Retinal pigment epithelial cell (primary cell): ENCODE results near the gene SLC4A5.

Experiments used
- DNase-seq: peaks from one replicate; pipeline ENCODE4 v3.0.0-alpha.2; 2010; ENCODE audit warnings: low read depth
- H3K4me3 ChIP-seq: 2 replicates; pipeline ENCODE4 v1.5.1; 2011; ENCODE audit warnings: mild to moderate bottlenecking, low read length, control low read depth, moderate library complexity
- CTCF ChIP-seq: conservative IDR thresholded peaks from 2 replicates; pipeline ENCODE4 v1.5.1; 2011; ENCODE audit warnings: low read depth, low read length, control low read depth, inconsistent platforms

SLC4A5 gene

DNA sequence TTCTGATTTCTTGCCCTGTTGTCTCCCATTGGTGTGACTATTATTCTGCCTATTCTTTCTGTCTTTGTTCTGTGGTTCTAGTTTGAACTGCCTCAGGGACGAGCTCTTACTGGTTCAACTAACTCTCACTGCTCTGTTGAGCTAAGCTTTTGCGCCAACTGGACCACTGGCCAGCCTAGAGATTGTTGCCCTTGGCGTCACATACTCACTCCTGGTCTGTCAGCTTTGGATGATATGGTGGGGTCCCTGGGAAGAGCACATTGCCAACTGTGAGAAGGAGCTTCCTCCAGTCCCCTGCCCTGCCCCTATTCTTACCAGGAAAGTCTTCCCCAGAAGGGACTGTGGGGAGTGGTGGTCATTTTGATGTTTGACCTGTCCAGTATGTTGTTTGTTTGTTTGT is 138.8 kb downstream of the SLC4A5 start:
- DNase-seq, result no peak
- TF ChIP-seq CTCF, result no peak

DNA sequence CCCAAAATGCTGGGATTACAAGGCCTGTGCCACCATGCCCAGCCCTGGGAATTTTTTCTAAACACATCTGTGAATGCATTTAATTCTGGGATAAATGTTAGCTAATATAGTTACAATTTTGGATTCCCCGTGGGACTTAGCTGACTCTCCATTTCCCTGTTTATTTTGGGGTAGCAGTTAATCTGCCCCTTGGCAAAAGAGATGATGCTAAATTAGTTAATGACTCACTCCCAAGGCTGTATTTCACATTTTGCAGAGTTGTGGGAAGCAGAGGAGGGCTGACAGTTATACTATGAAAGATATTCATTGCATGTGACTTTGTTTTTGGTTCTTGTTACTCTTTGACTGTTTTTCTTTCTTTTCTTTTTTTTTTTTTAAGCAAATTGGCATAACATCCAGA is 141.6 kb downstream of the SLC4A5 start:
- no peak overlapping the region for H3K4me3 ChIP-seq

More for the DNA sequence above, 138.8 kb downstream of the SLC4A5 start:
- H3K4me3 ChIP-seq, result no peak overlapping the region

GRCh38 chr2:74201196-74201595 is 142.0 kb downstream of the SLC4A5 start:
- TF ChIP-seq CTCF, result no peak
- no peak for DNase-seq
- H3K4me3 ChIP-seq, result no peak overlapping the region

More for the DNA sequence above, 141.6 kb downstream of the SLC4A5 start:
- DNase-seq, result no peak
- no peak for TF ChIP-seq CTCF

DNA sequence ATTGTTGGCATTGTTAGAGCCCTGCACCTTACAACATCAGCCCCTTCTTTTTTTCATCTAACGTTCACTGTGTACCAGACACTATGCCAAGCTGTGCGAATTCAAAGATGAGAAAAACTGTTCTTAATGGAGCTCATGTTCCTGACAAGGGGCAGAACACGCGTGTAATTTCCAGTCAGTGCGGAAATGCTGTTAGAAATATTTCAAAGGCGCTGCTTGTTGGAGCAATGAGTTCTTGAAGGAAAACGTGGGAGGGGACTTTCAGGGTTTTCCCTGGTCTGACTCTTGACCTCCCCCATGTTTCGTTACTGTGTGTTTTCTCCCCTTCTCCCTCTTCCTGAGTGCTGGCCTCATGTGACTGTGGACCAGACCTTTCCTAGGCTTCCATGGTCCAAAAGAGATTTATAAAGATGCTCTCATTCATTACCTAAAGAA is 143.3 kb downstream of the SLC4A5 start:
- DNase-seq, result no peak
- TF ChIP-seq CTCF, result no peak
- H3K4me3 ChIP-seq, result peak overlapping the region; percentile 70

GRCh38 chr2:74199275-74199701 is 143.9 kb downstream of the SLC4A5 start:
- no peak for DNase-seq
- TF ChIP-seq CTCF, result no peak

DNA sequence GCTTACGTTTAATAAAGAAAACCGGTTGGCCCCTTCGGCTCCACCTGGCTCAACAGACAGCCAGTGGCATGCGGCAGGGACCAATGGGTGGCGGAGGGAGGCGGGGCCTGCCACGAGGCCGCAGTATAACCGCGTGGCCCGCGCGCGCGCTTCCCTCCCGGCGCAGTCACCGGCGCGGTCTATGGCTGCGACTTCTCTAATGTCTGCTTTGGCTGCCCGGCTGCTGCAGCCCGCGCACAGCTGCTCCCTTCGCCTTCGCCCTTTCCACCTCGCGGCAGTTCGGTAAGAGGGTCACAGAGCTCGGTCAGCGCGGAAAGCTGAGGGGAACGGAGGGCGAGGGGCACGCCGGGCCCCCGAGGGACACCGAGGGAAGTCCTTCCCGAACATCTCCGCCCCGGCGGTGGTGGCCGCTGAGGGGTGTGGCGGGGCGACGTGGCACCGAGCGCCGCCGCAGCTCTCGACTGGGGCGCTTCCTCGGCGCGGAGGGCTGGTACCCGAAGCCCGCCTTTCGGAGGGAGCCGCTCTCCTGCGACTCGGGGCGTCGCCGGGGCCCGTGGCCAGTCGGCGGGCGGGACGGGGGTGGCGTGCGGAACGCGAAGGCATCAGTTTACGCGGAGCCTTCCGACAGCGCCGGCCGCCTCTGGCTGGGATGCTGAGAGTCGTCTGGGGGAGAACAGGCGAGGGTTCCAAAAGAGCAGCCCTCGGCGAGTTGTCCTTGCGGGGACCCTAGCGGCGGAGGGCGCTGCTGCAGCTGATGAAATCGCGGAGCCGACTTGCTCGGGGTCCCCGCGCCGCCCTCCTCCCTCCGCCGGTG is 144.5 kb downstream of the SLC4A5 start, which contains the start of gene MTHFD2:
Gene MTHFD2 (plus strand): TSS at position 155 of the 814 bp plus-strand sequence. CDS start 27 bp downstream, at position 182.
- peak; percentile 76 for TF ChIP-seq CTCF
- H3K4me3 ChIP-seq, result peak within 1 kb of the TSS; percentile 70
- peak; percentile 96 for DNase-seq

More at GRCh38 chr2:74199275-74199701, 143.9 kb downstream of the SLC4A5 start:
- H3K4me3 ChIP-seq, result peak overlapping the region; percentile 70

- no peak for TF ChIP-seq CTCF
- H3K4me3 ChIP-seq, result peak overlapping the region; percentile 29
- DNase-seq, result no peak
Measured at GRCh38 chr2:74198023-74198460, 145.2 kb downstream of the SLC4A5 start.
